Astrocyte of the cerebellum (primary cell): ENCODE data around the gene NECTIN1.

Source experiments
- DNase-seq: peaks from one replicate; pipeline ENCODE4 v3.0.0-alpha.2; 2011; ENCODE audit warnings: low read depth
- H3K4me3 ChIP-seq: 2 replicates; pipeline ENCODE4 v1.5.1; 2011; ENCODE audit warnings: mild to moderate bottlenecking, low read depth, low read length, moderate library complexity
- in situ Hi-C: cut with HindIII; loops from 2 replicates; pipeline ENCODE4 v1.10.0; 2017; ENCODE audit warnings: low sequenced_read_pairs
- TF ChIP-seq, protein P1 (sequence below): IDR thresholded peaks from 2 replicates; pipeline ENCODE4 v1.5.1; 2012; ENCODE audit warnings: low read length, low read depth, moderate library complexity, mild to moderate bottlenecking; ENCODE audit errors: missing control alignments

The NECTIN1 gene

DNA sequence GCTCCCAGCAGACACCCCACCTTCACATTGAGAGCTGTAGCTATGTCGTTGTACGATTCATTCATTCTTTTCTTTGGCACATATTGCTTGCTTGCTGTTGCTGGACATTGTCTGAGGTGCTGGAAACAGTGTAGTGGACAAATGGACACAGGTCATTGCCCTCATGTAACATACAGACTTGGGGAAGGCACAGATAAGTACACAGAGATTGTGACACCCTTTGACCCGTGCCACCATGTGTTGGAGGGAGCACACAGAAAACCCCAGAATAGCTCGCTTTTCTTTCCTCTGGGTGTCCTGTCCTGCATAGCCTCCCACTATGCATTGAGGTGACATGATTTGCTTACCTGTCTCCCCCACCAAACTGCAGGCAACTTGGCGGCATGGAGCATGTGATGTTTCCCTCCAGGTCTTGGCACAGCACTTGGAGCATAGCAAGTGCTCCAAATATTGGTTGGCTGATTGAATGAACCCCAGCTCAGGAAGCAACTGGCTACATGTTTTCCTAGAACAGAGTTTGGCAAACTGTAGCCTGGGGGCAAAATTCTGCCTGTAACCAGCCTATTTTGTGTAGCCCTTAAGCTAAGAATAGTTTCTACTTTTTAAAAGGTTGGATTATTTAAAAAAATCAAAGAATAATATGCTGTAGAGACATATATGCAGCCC, 30.9 kb upstream of the NECTIN1 start:
- DNase-seq = no peak
- no peak overlapping the region for H3K4me3 ChIP-seq
- TF ChIP-seq, protein P1, sequence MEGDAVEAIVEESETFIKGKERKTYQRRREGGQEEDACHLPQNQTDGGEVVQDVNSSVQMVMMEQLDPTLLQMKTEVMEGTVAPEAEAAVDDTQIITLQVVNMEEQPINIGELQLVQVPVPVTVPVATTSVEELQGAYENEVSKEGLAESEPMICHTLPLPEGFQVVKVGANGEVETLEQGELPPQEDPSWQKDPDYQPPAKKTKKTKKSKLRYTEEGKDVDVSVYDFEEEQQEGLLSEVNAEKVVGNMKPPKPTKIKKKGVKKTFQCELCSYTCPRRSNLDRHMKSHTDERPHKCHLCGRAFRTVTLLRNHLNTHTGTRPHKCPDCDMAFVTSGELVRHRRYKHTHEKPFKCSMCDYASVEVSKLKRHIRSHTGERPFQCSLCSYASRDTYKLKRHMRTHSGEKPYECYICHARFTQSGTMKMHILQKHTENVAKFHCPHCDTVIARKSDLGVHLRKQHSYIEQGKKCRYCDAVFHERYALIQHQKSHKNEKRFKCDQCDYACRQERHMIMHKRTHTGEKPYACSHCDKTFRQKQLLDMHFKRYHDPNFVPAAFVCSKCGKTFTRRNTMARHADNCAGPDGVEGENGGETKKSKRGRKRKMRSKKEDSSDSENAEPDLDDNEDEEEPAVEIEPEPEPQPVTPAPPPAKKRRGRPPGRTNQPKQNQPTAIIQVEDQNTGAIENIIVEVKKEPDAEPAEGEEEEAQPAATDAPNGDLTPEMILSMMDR = no peak
- in situ Hi-C loops = no loop called here

DNA sequence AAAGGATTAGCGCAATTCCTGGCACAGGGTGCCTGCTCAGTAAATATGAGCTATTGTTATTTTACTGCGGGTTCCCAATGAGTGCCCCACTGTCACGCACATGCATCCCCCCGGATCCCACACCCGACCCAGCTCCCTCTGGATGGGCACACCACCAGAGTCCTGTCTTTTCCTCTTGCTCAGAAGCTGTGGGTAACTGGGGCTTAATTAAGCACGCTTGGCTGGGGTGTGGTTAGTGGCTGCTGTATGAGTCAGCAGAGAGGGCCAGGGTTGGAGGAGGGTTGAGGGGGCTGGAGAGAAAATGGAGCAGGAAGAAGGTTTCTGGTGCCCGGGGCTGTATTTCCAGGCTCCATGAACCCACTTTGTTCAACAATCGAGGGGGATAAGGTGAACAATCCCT, 30.3 kb upstream of the NECTIN1 start:
- TF ChIP-seq, protein P1 = no peak
- no peak overlapping the region for H3K4me3 ChIP-seq
- DNase-seq = peak; percentile 68
- in situ Hi-C loops = no loop called here

DNA sequence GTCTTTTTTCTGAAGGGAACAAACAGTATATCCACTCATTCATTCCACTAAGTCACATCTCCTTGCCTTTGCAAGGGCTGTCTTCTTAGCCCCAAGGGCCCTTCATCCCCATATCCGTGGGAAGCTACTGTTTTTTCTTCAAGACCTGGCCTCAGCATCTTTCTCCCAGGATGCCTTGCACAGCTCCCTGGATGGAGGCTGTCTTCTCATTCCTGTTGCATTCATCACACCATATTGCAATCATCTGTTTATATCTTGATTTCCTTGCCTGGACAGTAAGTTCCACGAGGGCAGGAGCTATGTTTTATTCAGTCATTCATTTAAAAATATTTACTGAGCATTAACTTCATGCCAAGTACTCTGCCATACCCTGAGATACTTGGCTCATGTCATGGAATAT, 29.3 kb upstream of the NECTIN1 start:
- no peak for DNase-seq
- in situ Hi-C loops = no loop called here
- TF ChIP-seq, protein P1 = no peak
- H3K4me3 ChIP-seq = no peak overlapping the region

DNA sequence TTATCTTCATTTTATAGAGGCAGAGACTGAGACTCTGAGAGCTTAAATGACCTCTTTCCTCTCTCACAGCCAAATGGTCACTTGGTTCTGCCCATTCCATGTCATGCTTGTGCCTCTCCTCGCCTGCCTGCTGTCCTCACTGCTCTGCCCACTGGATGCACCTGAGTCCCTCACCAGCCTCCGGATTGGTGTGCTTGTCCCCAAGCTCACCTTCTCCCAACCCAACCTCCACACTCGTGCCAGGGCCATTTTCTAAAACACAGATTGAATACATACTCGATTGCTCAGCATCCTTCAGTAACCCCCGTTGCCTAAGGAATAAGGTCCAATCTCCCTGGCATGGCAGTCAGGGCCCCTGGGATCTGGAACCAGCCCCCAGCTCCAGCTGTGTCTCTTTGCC, 28.4 kb upstream of the NECTIN1 start:
- TF ChIP-seq, protein P1 = no peak
- no peak for DNase-seq
- no peak overlapping the region for H3K4me3 ChIP-seq
- in situ Hi-C loops = no loop called here

DNA sequence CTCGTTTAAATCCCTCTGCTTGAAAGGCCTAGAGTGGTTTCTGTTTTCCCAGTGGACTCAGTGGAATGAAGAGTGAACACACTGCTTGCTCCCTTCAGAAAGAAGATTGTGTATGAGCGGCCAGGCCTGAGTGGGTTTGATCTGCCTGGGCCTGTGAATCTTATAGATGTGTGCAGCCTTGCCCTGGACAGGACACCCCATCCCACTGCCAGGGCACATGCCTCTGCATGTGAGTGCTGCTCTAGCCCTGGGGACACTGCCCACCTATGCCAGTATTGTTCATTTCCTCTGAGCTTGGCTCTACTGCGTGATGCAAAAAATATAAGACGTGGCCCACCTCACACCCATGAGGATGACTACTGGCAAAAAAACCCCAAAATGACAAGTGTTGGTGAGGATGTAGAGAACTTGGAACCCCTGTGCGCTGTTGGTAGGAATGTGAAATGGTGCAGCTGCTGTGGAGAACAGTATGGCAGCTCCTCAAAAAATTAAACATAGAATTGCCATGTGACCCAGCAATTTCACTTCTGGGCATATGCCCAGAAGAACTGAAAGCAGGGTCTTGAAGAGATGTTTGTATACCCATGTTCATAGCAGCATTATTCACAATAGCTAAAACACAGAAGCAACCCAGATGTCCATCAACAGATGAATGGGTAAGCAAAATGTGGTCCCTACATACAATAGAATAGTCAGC, 27.3 kb upstream of the NECTIN1 start:
- H3K4me3 ChIP-seq = no peak overlapping the region
- TF ChIP-seq, protein P1 = no peak
- in situ Hi-C loops = no loop called here

DNA sequence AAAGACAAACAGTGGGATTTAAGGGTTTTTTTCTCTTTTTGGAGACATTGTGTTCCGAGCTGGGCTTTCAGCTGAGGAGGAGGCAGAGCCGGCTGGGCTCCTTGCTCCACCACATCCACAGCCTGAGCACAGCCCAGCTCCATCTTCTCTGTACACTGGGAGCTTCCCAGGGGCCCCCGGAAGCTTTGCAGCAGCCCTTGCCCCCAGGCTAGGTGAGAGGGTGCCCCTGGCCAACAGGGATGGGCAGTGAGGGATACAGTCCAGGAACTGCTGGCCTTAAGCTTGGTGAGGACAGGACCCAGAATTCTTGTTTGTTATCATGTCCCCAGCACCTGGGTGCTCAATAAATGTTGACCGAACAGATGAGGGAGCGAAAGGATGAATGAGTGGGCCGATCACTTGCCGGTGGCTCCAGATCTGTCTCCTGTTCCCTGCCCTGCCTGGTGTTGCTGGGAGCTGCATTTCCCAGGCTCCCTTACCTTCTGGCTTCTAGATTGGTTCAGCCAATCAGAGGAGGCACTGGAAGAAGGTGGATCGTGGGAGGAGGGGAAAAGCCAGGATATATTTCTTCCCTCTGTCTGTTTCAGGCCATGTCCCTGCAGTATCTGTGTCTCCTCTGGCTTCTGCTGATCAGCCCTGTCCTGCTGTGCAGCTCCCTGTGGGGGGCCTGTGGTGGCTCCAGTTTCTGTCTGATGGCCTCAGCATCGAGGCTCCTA, 26.5 kb upstream of the NECTIN1 start:
- no peak for DNase-seq
- in situ Hi-C loops = no loop called here
- TF ChIP-seq, protein P1 = no peak
- no peak overlapping the region for H3K4me3 ChIP-seq

More for the DNA sequence above, 27.3 kb upstream of the NECTIN1 start:
- DNase-seq = no peak
